ENCODE measurements around the gene KCNIP4. TPM values are rescaled to one million over a fixed set of nuclear protein-coding genes. Genes with fewer than 3 reads are reported as not detected.

The KCNIP4 gene
- total and polyA plus RNA-seq, 9 of the 15 experiments (the other 6 are each of a cell fraction or from before 2014, with no cell fraction given) = 0.25 to 0.41 TPM; not detected in 7

DNA sequence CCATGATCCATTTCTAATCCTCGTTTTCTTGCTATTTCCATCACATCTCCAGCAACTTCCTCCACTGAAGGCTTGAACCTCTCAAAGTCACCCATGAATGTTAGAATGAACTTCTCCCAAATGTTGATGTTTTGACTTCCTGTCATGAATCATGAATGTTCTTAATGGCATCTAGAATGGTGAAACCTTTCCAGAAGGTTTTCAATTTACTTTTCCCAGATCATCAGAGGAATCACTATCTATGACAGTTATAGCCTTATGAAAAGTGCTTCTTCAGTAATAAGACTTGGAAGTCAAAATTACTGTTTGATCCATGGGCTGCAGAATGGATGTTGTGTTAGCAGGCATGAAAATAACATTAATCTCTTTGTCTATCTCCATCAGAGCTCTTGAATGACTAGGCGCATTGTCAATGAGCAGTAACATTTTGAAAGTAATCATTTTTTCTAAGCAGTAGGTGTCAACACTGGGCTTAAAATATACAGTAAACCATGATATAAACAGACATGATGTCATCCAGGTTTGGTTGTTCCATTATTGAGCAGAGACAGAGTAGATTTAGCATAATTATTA is 268.2 kb downstream of the KCNIP4 start:
- BruUV-seq (replicated peaks) = no TSS peak
- no peak for FAIRE-seq
- Histone ChIP-seq H2AFZ (ENCODE audit: low read depth, low read length) (no peak overlapping the region), H3K27me3 (ENCODE audit: control insufficient read depth in 2 of 2, insufficient read depth in 2 of 2, low read length in 2 of 2) (no peaks in the 10 kb centered on the region), H4K20me1 (replicated peaks; ENCODE audit: control insufficient read depth, insufficient read depth, low read length) (no peaks in the 10 kb centered on the region), H3K4me3 (no peak overlapping the region), H3K27ac (ENCODE audit: extremely low read depth, low read depth, low read length) (no peak overlapping the region), H3K9ac (ENCODE audit: insufficient read depth in 1 of 2, low read depth in 2 of 2, low read length in 2 of 2) (no peak overlapping the region), H3K4me1 (replicated peaks in 1 of 2; ENCODE audit: control insufficient read depth in 2 of 2, insufficient read depth in 2 of 2, low read length in 2 of 2) (no peaks in the 10 kb centered on the region), H3K36me3 (ENCODE audit: control insufficient read depth, insufficient read depth, low read length) (no peaks in the 10 kb centered on the region), H3K79me2 (ENCODE audit: control insufficient read depth, insufficient read depth, low read length) (no peaks in the 10 kb centered on the region), H3K9me3 (replicated peaks; ENCODE audit: control insufficient read depth, insufficient read depth, low read depth, low read length) (no peaks in the 10 kb centered on the region), H3K4me2 (ENCODE audit: insufficient read depth, low read length) (no peak overlapping the region), H3K9me1 (ENCODE audit: control insufficient read depth, insufficient read depth, low read length) (no peaks in the 10 kb centered on the region)
- POLR2A ChIA-PET = no interaction called here
- no peak for TF ChIP-seq KDM4B (IDR thresholded peaks at IDR 0.05; ENCODE audit: borderline replicate concordance in 2 of 2, low read depth in 1 of 2)
- no peak for TF ChIP-seq NR2C2 (CRISPR knock-in tag; IDR thresholded peaks at IDR 0.05)
- TF ChIP-seq NR2C2 (tag; IDR thresholded peaks at IDR 0.05) = no peak
- no peak for TF ChIP-seq RBFOX2 (IDR thresholded peaks at IDR 0.05; ENCODE audit: low read depth, low read length)
- TF ChIP-seq ZNF324 (CRISPR knock-in tag; IDR thresholded peaks at IDR 0.05) = no peak
- no peak for TF ChIP-seq ZNF274 (IDR thresholded peaks at IDR 0.05; ENCODE audit: borderline replicate concordance, low read depth, low read length)
- TF ChIP-seq ZSCAN29 (IDR thresholded peaks at IDR 0.05) = no peak
- no peak for ATAC-seq
- DNase-seq (ENCODE audit: extremely low read depth in 1 of 4, low spot score in 3 of 4) = no peak
- CTCF ChIA-PET (ENCODE audit: low intra/inter-chr PET ratio) = no interaction called here
- 0% methylated on average over 2 of the region's 2 CpGs for WGBS (ENCODE audit: insufficient coverage, low coverage, missing lambda C conversion rate)
- in situ Hi-C loops (cut with MboI) = no loop called here
- intact Hi-C loops (cut with micrococcal nuclease) = no loop called here

DNA sequence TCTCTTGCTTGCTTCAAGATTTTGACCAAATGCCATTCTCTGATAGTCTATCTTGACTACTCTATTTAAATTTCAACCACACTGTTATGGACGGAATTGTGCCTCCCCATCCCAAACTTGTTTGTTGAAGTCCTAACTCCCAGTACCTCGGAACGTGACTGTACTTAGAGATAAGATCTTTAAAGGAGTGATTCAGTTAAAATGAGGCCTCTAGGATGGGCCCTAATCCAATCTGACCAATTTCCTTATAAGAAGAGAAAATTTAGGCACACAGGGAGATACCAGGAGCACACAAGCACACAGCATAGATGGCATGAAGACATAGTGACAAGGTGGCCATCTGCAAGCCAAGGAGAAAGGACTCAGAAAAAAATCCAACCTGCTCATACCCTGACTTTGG is 269.9 kb downstream of the KCNIP4 start:
- Histone ChIP-seq H3K9ac (ENCODE audit: insufficient read depth in 1 of 2, low read depth in 2 of 2, low read length in 2 of 2) (no peak overlapping the region), H3K79me2 (ENCODE audit: control insufficient read depth, insufficient read depth, low read length) (no peaks in the 10 kb centered on the region), H4K20me1 (replicated peaks; ENCODE audit: control insufficient read depth, insufficient read depth, low read length) (no peaks in the 10 kb centered on the region), H2AFZ (ENCODE audit: low read depth, low read length) (no peak overlapping the region), H3K36me3 (ENCODE audit: control insufficient read depth, insufficient read depth, low read length) (no peaks in the 10 kb centered on the region), H3K9me3 (replicated peaks; ENCODE audit: control insufficient read depth, insufficient read depth, low read depth, low read length) (no peaks in the 10 kb centered on the region), H3K4me2 (ENCODE audit: insufficient read depth, low read length) (no peak overlapping the region), H3K4me3 (no peak overlapping the region), H3K9me1 (ENCODE audit: control insufficient read depth, insufficient read depth, low read length) (no peaks in the 10 kb centered on the region), H3K27ac (ENCODE audit: extremely low read depth, low read depth, low read length) (no peak overlapping the region), H3K27me3 (ENCODE audit: control insufficient read depth in 2 of 2, insufficient read depth in 2 of 2, low read length in 2 of 2) (no peaks in the 10 kb centered on the region), H3K4me1 (replicated peaks in 1 of 2; ENCODE audit: control insufficient read depth in 2 of 2, insufficient read depth in 2 of 2, low read length in 2 of 2) (no peaks in the 10 kb centered on the region)
- CTCF ChIA-PET (ENCODE audit: low intra/inter-chr PET ratio) = no interaction called here
- FAIRE-seq (no peak), ATAC-seq (no peak), DNase-seq (ENCODE audit: extremely low read depth in 1 of 4, low spot score in 3 of 4) (no peak)
- in situ Hi-C loops (cut with MboI) (no loop called here), intact Hi-C loops (cut with micrococcal nuclease) (no loop called here)
- BruUV-seq (replicated peaks) = no TSS peak
- WGBS (ENCODE audit: insufficient coverage, low coverage, missing lambda C conversion rate) = 3% methylated on average over 3 of the region's 3 CpGs
- POLR2A ChIA-PET = no interaction called here
- TF ChIP-seq FOXK1 (CRISPR knock-in tag; IDR thresholded peaks at IDR 0.05; ENCODE audit: borderline replicate concordance) (no peak), ADNP (tag; IDR thresholded peaks at IDR 0.05) (no peak), POLR2AphosphoS5 (IDR thresholded peaks at IDR 0.05; ENCODE audit: control insufficient read depth, insufficient read depth, low read depth, low read length) (no peak), ASH1L (IDR thresholded peaks at IDR 0.05; ENCODE audit: borderline replicate concordance, low read depth, partially characterized antibody) (no peak)
- TF ChIP-seq, protein P1, sequence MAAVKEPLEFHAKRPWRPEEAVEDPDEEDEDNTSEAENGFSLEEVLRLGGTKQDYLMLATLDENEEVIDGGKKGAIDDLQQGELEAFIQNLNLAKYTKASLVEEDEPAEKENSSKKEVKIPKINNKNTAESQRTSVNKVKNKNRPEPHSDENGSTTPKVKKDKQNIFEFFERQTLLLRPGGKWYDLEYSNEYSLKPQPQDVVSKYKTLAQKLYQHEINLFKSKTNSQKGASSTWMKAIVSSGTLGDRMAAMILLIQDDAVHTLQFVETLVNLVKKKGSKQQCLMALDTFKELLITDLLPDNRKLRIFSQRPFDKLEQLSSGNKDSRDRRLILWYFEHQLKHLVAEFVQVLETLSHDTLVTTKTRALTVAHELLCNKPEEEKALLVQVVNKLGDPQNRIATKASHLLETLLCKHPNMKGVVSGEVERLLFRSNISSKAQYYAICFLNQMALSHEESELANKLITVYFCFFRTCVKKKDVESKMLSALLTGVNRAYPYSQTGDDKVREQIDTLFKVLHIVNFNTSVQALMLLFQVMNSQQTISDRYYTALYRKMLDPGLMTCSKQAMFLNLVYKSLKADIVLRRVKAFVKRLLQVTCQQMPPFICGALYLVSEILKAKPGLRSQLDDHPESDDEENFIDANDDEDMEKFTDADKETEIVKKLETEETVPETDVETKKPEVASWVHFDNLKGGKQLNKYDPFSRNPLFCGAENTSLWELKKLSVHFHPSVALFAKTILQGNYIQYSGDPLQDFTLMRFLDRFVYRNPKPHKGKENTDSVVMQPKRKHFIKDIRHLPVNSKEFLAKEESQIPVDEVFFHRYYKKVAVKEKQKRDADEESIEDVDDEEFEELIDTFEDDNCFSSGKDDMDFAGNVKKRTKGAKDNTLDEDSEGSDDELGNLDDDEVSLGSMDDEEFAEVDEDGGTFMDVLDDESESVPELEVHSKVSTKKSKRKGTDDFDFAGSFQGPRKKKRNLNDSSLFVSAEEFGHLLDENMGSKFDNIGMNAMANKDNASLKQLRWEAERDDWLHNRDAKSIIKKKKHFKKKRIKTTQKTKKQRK (IDR thresholded peaks at IDR 0.05; ENCODE audit: borderline replicate concordance, low read depth, low read length) = no peak
